Right lobe of liver (tissue), 4 donors: ENCODE data around the gene COL6A1.

ENCODE experiments used
- CTCF ChIP-seq, 4 donors: fragments of 200-600 bp in 3 of 4; fragments of 450-650 bp in 1 of 4; IDR thresholded peaks; one replicate each; pipeline versions ENCODE4 v1.5.1 to v1.8.0; 2016 to 2022; ENCODE audit warnings: antibody characterized with exemption in 4 of 4, mild to moderate bottlenecking in 2 of 4
- POLR2A ChIP-seq: fragments of 450-650 bp; IDR thresholded peaks from one replicate; pipeline ENCODE4 v1.6.1; 2017; ENCODE audit warnings: antibody characterized with exemption, mild to moderate bottlenecking
- donor health status: DM: no; HTN: no; CAD: no.
- donor health status: DM: no; HTN: no; CAD: no.
- donor health status: DM: no; HTN: yes; CAD: no.

GRCh38 chr21:45983981-45984551 is 2.5 kb downstream of the COL6A1 start:
- TF ChIP-seq POLR2A (no peak), CTCF (IDR thresholded peaks at IDR 0.05) (no peak)
